Effector memory CD8-positive, alpha-beta T cell (primary cell): ENCODE measurements around the gene MRPS16.

Experiments used
- ATAC-seq: fragments of 150-1000 bp; cut with Tn5 transposase; replicated peaks from 2 replicates; pipeline ENCODE4 v1.10.0; 2021; ENCODE audit warnings: mild to moderate bottlenecking, moderate library complexity
- DNase-seq, 3 experiments: peaks; one replicate each; pipeline ENCODE4 v3.0.0; 2021
- H3K27ac Mint-ChIP-seq, 2 donors: one replicate each; pipeline ENCODE4 v1.8.0; 2022; ENCODE audit warnings: mild to moderate bottlenecking in 2 of 2, mixed read lengths in 2 of 2, moderate library complexity in 2 of 2
- H3K27me3 Mint-ChIP-seq, 2 donors: one replicate each; pipeline ENCODE4 v1.8.0; 2022; ENCODE audit warnings: mixed read lengths in 2 of 2
- H3K36me3 Mint-ChIP-seq: one replicate; pipeline ENCODE4 v1.8.0; 2022; ENCODE audit warnings: mild to moderate bottlenecking, moderate library complexity, mixed read lengths; ENCODE audit not compliant: insufficient read depth
- H3K4me1 Mint-ChIP-seq, 2 donors: one replicate each; pipeline ENCODE4 v1.8.0; 2022; ENCODE audit warnings: low read depth in 2 of 2, mixed read lengths in 2 of 2
- H3K4me3 Mint-ChIP-seq, 2 donors: one replicate each; pipeline ENCODE4 v1.8.0; 2022; ENCODE audit warnings: mild to moderate bottlenecking in 2 of 2, mixed read lengths in 2 of 2, moderate library complexity in 2 of 2
- H3K9me3 Mint-ChIP-seq, 2 donors: one replicate each; pipeline ENCODE4 v1.8.0; 2022; ENCODE audit warnings: mixed read lengths in 2 of 2

MRPS16 gene

DNA sequence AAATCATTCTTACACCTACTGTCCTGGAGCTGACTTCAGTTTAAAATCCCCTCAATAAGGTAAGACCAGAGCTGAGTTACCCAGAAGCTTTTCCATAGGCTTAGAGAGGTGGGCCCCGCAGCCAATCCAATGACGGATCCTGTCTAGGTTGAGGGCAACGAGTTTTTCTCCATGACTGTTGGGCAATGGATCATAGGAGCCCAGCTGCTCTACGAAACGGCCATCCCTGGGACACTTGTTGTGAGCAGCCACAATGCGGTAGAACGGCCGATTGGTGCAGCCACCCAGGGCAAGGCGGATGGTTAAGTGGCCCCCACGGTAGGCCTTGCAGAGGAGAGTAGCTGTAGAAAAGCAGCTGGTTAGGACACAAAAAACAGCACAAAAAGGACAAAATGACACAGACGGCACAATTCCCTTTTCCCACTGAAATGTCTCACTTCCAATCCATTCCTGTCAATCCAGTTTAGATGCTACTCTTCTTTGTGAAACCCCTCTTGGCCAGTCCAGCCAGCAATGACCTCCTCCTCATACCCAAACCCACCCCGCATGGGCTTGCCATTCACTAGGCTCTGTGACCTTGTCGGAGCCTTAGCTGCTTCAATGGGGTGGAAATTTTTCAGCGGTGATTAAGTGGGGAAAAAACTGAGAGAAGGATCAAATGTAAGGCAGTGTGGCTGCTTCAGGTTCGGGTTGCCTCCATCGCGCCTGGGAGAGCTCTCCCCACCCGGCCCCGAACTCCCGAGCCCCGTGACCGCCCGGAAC is 580 bp downstream of the MRPS16 start:
- peak overlapping the region; percentile 96 for H3K27ac Mint-ChIP-seq
- no peak for DNase-seq
- no peaks in the 10 kb centered on the region for H3K9me3 Mint-ChIP-seq
- no peak for ATAC-seq
- H3K36me3 Mint-ChIP-seq = peaks cover 49% of the 10 kb centered on the region
- peaks cover 24% of the 10 kb centered on the region in 2 donors for H3K4me1 Mint-ChIP-seq
- no peaks in the 10 kb centered on the region for H3K27me3 Mint-ChIP-seq
- H3K4me3 Mint-ChIP-seq = peak overlapping the region; percentile 98 to 99

DNA sequence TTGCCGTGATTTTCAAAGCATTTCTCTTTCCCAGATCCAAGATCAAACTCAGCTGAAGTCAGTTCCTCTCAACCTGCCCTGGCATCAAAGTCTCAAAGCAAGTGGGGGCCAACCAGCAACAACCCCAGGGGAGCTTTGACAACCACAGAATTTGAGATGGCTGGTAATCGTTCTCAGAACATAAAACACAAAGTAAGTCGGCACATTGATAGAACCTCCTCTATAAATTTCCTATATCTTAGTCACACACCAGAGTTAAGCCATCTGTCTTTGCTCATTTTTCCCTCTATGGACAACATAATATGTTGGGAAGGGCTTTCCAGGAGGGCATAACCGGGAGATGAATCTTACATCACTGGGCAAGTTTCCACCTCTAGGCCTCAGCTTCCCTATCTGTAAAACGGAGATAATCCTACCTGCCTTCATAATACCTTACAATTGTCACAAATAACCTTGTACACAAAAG is 4.2 kb downstream of the MRPS16 start:
- DNase-seq (no peak), ATAC-seq (no peak)
- no peaks in the 10 kb centered on the region for H3K9me3 Mint-ChIP-seq
- H3K4me1 Mint-ChIP-seq = peaks cover 38 to 49% of the 10 kb centered on the region in 2 donors
- H3K36me3 Mint-ChIP-seq = peaks cover 73% of the 10 kb centered on the region
- H3K27me3 Mint-ChIP-seq = no peaks in the 10 kb centered on the region
- peak overlapping the region in 1 of 2 donors; percentile 92 for H3K27ac Mint-ChIP-seq
- no peak overlapping the region for H3K4me3 Mint-ChIP-seq

DNA sequence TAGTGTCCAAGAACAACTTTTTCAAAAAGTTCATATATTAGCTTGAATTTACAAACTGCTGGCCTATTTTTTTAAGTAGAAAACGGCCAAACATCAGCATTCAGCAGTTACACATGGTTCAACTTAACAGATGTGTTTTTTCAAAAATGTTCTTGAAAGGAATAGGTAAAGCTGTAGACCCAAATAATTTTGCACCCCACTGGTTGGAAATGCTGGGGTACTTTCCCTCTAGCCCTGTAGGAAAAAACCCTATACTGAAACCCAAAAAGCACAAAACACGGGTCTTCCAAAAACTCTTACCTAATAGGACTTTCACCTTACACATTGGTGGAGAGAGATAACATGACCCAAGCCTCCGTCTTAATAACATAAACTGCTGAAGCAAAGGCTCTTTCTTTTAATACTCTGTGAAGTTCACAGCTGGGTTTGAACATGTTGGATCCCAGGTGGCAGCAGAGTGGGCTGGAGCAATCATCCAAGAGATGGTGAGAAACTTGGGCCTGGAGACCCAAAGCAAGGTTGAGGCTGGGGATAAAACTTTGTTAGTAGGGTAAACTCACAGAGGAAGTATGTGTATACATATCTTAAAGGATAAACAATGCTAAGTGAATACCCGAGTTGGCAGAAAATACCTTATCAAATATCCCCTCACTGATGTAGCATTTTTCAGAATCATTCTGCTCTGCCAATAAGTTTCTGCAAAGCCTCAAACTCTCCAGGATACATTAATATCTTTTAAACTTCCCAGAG is 4.8 kb downstream of the MRPS16 start:
- Mint-ChIP-seq H3K27ac (peak overlapping the region; percentile 92 to 96), H3K36me3 (peaks cover 77% of the 10 kb centered on the region), H3K9me3 (no peaks in the 10 kb centered on the region), H3K27me3 (no peaks in the 10 kb centered on the region), H3K4me1 (peaks cover 35 to 47% of the 10 kb centered on the region in 2 donors), H3K4me3 (peak overlapping the region; percentile 92 to 96)
- ATAC-seq (no peak), DNase-seq (no peak)

DNA sequence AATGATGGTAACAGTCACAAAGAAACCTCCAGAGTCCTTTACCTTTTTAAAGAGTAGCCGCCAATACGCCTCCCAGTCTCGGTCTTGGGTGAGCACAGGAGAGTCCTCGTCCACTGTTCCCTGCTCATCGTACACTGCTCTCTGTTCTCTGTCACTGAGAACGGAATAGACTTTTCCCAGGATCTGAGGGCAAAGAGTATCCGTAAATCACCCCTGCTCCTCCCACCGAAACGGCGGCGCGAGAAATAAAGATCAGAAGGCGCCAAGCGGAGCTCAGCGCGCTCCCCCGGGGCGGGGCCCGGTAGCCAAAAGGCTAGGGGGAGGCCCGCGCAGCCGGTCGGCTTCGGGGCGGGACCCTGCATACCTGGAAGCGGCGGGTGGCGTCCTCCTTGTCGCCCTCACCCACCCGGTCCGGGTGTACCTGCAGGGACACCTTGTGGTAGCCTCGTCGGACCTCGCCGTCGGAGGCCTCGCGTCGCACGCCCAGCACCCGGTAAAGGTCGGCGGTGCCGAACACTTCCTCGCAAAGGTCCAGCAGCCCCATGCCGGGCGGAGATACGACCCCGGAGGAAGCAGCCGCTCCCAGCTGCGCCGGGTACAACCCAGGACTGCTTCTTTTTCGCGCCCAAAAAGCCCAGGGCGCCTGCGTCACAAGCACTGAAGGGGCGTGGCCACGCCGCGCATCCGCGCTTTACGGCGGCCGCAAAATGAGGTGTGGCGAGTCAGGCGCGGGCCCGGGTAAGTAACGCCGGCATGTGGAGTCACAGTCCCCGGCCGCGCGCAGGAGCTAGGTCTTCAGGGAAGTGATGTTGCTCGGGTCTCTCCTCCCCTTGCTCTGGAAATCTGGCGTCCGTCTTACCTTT is 5.6 kb downstream of the MRPS16 start, which contains the start of gene DNAJC9:
Gene DNAJC9 (minus strand): TSS at position 610 of the 863 bp plus-strand sequence. CDS start 66 bp downstream, at position 544.
- H3K4me3 Mint-ChIP-seq = peak within 1 kb of the TSS; percentile 92 to 96
- H3K9me3 Mint-ChIP-seq = no peaks in the 10 kb centered on the region
- DNase-seq (peak; percentile 95 to 99 (median 98)), ATAC-seq (peak; percentile 83)
- peaks cover 76% of the 10 kb centered on the region for H3K36me3 Mint-ChIP-seq
- H3K27ac Mint-ChIP-seq = peak within 1 kb of the TSS; percentile 92 to 96
- H3K27me3 Mint-ChIP-seq = no peaks in the 10 kb centered on the region
- peaks cover 30 to 45% of the 10 kb centered on the region in 2 donors for H3K4me1 Mint-ChIP-seq

DNA sequence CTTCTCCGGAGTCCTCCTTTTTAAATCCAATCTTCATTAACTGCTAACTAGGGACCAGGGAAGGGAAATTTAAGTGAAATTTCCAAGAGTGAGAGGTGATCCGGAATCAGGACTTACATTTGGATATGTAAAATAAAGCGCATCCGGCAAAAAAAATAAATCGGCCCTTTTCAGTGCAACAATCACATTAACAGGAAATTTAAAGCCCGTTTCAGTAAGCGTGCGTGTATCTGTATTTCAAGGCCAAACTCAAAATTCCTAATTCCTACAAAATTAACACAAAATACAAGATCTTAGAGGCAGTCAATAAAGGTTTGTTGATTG is 6.2 kb downstream of the MRPS16 start:
- DNase-seq = no peak
- peaks cover 70% of the 10 kb centered on the region for H3K36me3 Mint-ChIP-seq
- no peak for ATAC-seq
- H3K4me1 Mint-ChIP-seq = peaks cover 27 to 40% of the 10 kb centered on the region in 2 donors
- no peaks in the 10 kb centered on the region for H3K27me3 Mint-ChIP-seq
- no peaks in the 10 kb centered on the region for H3K9me3 Mint-ChIP-seq
- H3K27ac Mint-ChIP-seq = peak overlapping the region; percentile 92 to 96
- H3K4me3 Mint-ChIP-seq = peak overlapping the region; percentile 92 to 96

DNA sequence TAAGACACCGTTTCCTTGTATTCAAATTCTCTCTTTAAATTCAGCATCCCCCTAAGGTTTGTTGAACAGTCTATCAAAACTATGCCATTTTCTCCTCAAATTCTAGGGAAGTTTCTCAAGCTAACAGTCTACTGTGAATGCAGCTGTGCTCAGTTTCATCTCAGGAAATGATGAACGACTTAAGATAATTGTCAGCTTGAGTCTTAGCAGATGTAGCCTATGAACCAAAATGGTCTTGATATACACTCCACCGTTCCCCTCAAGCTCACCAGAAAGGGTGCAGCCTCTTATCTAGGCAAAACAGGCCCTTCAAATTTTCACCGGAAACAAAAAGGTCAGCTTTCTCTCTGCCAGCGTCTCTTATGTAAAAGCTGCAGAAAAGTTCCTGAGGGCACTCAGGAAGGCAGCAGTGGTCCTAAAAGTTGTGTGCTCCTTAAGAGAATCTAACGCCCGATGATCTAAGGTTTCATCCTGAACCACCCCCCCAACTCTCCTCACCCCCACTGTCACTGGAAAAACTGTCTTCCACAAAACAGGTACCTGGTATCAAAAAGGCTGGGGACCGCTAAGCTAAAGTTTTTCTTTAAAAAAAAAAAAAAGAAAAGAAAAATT is 7.5 kb downstream of the MRPS16 start:
- Mint-ChIP-seq H3K4me3 (peak overlapping the region in 1 of 2 donors; percentile 32), H3K27ac (peak overlapping the region in 1 of 2 donors; percentile 81), H3K27me3 (no peaks in the 10 kb centered on the region), H3K9me3 (no peaks in the 10 kb centered on the region), H3K36me3 (peaks cover 58% of the 10 kb centered on the region), H3K4me1 (peaks cover 25 to 31% of the 10 kb centered on the region in 2 donors)
- ATAC-seq (no peak), DNase-seq (no peak)

DNA sequence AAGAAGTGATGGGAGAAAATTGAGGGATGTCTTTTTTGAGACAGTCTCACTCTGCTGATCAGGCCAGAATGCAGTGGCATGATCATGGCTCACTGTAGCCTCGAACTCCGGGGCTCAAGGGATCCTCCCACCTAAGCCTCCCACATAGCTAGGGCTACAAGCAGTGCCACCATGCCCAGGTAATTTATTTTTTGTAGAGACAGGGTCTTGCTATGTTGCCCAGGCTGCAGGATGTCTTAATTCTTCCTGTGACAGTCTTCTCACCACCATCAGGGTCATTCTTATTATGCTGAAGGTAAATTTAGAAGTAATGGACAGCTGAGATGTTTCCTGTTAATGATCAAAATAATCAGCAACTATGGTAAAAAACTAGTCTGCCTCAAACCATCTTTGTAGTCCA is 12.5 kb downstream of the MRPS16 start:
- Mint-ChIP-seq H3K4me1 (peaks cover 5 to 10% of the 10 kb centered on the region in 2 donors), H3K27me3 (no peaks in the 10 kb centered on the region), H3K9me3 (no peaks in the 10 kb centered on the region), H3K4me3 (no peak overlapping the region), H3K36me3 (peaks cover 49% of the 10 kb centered on the region), H3K27ac (no peak overlapping the region)
- no peak for ATAC-seq
- no peak for DNase-seq

DNA sequence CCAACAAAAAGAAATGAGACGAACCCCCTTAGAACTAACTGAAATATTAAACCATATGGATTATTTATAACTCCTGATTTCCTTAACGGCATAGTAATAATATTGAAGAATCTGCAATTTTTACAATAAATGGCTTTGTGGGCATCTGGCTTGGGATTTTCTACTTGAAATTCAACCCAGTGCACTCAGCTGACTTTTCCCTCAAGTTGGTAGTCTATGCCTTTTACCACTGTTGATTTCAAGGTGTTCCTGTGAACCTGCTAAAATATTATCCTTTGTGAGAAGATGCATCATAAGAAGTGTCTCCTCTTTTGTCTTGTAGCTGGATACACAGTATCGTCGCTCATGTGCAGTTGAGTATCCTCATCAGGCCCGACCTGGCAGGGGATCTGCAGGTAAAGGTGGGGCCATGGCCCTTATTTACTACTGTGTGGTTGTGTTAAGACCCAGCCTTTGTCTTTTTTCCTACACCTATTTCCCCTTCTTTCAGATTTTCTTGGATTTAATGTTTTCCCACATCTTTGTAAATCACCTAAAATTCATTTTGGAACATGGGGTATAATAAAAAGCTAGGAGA is 13.4 kb downstream of the MRPS16 start:
- Mint-ChIP-seq H3K4me3 (no peak overlapping the region), H3K36me3 (peaks cover 50% of the 10 kb centered on the region), H3K27ac (no peak overlapping the region), H3K27me3 (no peaks in the 10 kb centered on the region), H3K9me3 (no peaks in the 10 kb centered on the region), H3K4me1 (peaks cover 2% of the 10 kb centered on the region in 2 donors)
- DNase-seq (no peak), ATAC-seq (no peak)

DNA sequence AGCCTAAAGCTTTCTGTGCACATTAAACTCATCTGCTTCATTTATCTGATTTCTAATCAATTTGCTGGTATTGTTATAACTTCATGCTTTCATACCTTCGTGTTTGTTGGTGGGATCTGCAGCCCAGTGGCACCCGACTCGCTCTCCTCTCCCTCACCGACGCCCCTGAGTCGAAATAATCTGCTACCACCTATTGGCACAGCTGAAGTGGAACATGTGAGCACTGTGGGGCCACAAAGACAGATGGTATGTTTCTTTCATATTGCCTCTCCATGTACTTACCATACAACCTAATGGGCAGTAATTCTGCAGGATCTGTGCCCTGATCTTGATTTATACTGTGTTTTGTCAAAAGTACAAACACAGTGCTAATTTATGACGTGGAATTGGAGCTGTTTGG is 17.7 kb downstream of the MRPS16 start:
- no peaks in the 10 kb centered on the region for H3K9me3 Mint-ChIP-seq
- ATAC-seq (no peak), DNase-seq (no peak)
- no peak overlapping the region for H3K4me3 Mint-ChIP-seq
- H3K27ac Mint-ChIP-seq = peak overlapping the region in 1 of 2 donors; percentile 44
- peaks cover 33% of the 10 kb centered on the region for H3K36me3 Mint-ChIP-seq
- no peaks in the 10 kb centered on the region for H3K4me1 Mint-ChIP-seq
- H3K27me3 Mint-ChIP-seq = no peaks in the 10 kb centered on the region

DNA sequence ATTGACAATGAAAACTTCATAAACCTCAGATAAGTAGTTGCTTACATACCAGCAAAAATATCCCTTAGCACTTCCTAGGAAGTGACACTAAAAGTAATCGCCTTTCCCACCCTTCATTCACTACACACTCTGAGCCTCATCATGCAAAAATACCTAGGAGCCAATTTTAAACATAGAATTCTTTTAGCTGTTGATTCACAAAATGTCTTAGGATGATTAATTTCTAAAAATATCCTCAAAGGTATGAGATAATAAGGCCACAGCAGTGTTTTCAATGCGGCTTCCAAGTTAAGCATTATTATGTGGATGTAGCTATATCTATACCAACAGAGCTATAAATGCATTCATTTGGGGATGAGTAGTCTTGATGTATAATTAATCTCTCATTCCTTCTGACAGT is 18.6 kb downstream of the MRPS16 start:
- ATAC-seq = no peak
- Mint-ChIP-seq H3K27ac (peak overlapping the region in 1 of 2 donors; percentile 44), H3K4me3 (no peak overlapping the region), H3K36me3 (peaks cover 25% of the 10 kb centered on the region), H3K9me3 (no peaks in the 10 kb centered on the region), H3K4me1 (no peaks in the 10 kb centered on the region), H3K27me3 (no peaks in the 10 kb centered on the region)
- DNase-seq = no peak

DNA sequence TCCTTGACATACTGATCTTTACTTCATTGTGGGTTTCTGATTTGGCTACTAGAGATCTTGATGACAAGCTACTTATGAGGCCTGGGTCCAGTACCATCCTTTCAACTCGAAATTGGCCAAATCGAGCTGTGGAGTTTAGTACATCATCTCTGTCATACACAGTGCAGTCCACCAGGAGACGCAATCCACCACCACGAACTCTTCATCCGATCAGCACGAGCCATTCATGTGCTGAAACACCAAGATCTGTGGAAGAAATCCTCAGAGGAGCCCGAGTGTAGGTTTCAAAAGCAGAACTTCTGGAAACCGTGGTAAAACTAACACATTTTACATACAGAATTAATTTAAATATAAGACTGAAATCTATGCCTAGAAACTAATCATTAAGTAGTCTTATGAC is 19.6 kb downstream of the MRPS16 start:
- Mint-ChIP-seq H3K4me3 (no peak overlapping the region), H3K27ac (no peak overlapping the region), H3K36me3 (peaks cover 24% of the 10 kb centered on the region), H3K27me3 (no peaks in the 10 kb centered on the region), H3K4me1 (no peaks in the 10 kb centered on the region), H3K9me3 (no peaks in the 10 kb centered on the region)
- ATAC-seq = no peak
- DNase-seq = no peak

DNA sequence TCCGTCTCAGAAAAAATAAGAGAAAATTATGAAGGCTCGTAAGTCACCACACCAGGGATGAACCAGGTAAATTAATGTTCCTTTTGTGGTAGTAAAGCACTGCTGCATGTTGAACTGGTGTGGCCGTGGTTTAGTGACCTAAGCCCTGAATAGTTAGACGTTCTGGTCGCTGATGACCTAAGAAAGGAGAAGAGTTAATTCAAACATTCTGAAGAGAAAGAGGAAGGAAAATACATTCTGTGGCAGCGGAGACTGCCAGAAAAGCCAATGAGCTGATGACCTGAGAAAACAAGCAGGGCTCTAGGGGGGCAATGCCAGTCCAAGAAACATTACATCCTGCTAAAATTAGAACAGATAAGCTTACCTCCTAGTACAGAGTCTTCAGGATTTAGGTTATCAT is 22.9 kb downstream of the MRPS16 start:
- no peak overlapping the region for H3K27ac Mint-ChIP-seq
- DNase-seq (no peak), ATAC-seq (no peak)
- no peaks in the 10 kb centered on the region for H3K27me3 Mint-ChIP-seq
- peaks cover 9% of the 10 kb centered on the region for H3K36me3 Mint-ChIP-seq
- no peak overlapping the region for H3K4me3 Mint-ChIP-seq
- no peaks in the 10 kb centered on the region for H3K4me1 Mint-ChIP-seq
- no peaks in the 10 kb centered on the region for H3K9me3 Mint-ChIP-seq
